Testis (tissue), 3 donors: ENCODE measurements around the gene PEPD. TPM values are rescaled to one million over a fixed set of nuclear protein-coding genes. Genes with fewer than 3 reads are reported as not detected.

Experiments
- DNase-seq: peaks from one replicate; pipeline ENCODE4 v3.0.0-alpha.2; 2019
- H3K27ac ChIP-seq, 2 donors: fragments of 200-600 bp; sonication (generic); one replicate each; pipeline ENCODE4 v1.5.1; 2019
- H3K27me3 ChIP-seq: fragments of 200-600 bp; sonication (generic); one replicate; pipeline ENCODE4 v1.5.1; 2019
- H3K36me3 ChIP-seq: fragments of 200-600 bp; sonication (generic); one replicate; pipeline ENCODE4 v1.5.1; 2017; ENCODE audit warnings: low read depth; ENCODE audit errors: missing control alignments
- H3K4me1 ChIP-seq: fragments of 200-600 bp; sonication (generic); one replicate; pipeline ENCODE4 v1.5.1; 2019
- H3K4me3 ChIP-seq, 2 donors: fragments of 200-600 bp; sonication (generic); one replicate each; pipeline ENCODE4 v1.5.1; 2017 to 2019
- H3K9me3 ChIP-seq: fragments of 200-600 bp; sonication (generic); one replicate; pipeline ENCODE4 v1.5.1; 2017
- CTCF ChIP-seq, 3 experiments: fragments of 450-650 bp in 2 of 3; fragments of 200-600 bp in 1 of 3; sonication (generic) in 1 of 3; IDR thresholded peaks; one replicate each; pipeline ENCODE4 v1.5.1; 2016 to 2019; ENCODE audit warnings: antibody characterized with exemption in 3 of 3, mild to moderate bottlenecking in 2 of 3, moderate library complexity in 1 of 3
- POLR2A ChIP-seq: fragments of 450-650 bp; IDR thresholded peaks from one replicate; pipeline ENCODE4 v1.6.1; 2017; ENCODE audit warnings: antibody characterized with exemption, mild to moderate bottlenecking, moderate library complexity
- WGBS, 2 donors: methylation state at CpG; one replicate each; pipeline ENCODE4 v1.1.5; 2018; 5-methylcytosine and 5-hydroxymethylcytosine counted together
- intact Hi-C: fragments of 100-400 bp; cut with DNase I; formaldehyde crosslinking; loops from one replicate; pipeline ENCODE4 v1.15.1; 2023; ENCODE audit warnings: low total_unique reads
- polyA plus RNA-seq: library from polyadenylated mRNA; stranded (reverse); fragments of 350-450 nt; fragmentation: Illumina TruSeq; extraction: RNeasy Lipid Tissue Mini Kit (QIAGEN cat#74804); gene quantifications from one replicate; pipeline ENCODE4 v1.2.3, GENCODE V29; 2014; ENCODE audit warnings: low read depth, low replicate concordance; ENCODE audit not compliant: insufficient read depth
- total RNA-seq, 2 donors: library from RNA; depleted of rRNA; stranded (reverse); fragments of >200 nt; gene quantifications; one replicate each; pipeline ENCODE4 v1.2.3, GENCODE V29; 2016

The PEPD gene
- total and polyA plus RNA-seq, 3 donors from 2014 or later, result 51.1 to 87.9 (median 58.0) TPM

DNA sequence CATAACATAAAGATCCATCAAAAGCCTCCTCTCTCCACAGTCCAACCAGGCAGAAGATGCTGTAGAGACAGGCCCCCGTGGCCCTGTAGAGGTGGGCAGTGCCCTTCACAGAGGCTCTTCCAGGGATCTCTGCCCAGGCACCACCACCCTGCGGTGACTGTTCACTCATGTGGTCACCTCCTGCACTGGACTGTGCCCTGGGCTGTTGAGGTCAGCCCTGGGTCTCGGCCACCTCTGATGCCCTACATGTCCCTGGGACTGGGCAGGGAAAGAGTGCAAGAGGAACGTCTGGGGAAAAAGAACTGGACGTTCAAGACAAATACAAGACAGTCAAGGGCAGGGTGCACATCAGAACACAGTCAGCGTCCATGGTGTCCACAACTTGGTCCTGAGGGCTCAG lies 22.3 kb downstream of the PEPD start:
- peaks cover 20% of the 10 kb centered on the region for H3K4me1 ChIP-seq
- H3K4me3 ChIP-seq, result no peak overlapping the region
- H3K36me3 ChIP-seq, result no peaks in the 10 kb centered on the region
- H3K9me3 ChIP-seq, result no peaks in the 10 kb centered on the region
- no peak overlapping the region for H3K27ac ChIP-seq
- no peak for DNase-seq
- intact Hi-C loops, result no loop called here
- WGBS, 2 donors, result 72 to 75% methylated on average over 6 of the region's 6 CpGs
- no peak for TF ChIP-seq POLR2A
- H3K27me3 ChIP-seq, result no peaks in the 10 kb centered on the region

DNA sequence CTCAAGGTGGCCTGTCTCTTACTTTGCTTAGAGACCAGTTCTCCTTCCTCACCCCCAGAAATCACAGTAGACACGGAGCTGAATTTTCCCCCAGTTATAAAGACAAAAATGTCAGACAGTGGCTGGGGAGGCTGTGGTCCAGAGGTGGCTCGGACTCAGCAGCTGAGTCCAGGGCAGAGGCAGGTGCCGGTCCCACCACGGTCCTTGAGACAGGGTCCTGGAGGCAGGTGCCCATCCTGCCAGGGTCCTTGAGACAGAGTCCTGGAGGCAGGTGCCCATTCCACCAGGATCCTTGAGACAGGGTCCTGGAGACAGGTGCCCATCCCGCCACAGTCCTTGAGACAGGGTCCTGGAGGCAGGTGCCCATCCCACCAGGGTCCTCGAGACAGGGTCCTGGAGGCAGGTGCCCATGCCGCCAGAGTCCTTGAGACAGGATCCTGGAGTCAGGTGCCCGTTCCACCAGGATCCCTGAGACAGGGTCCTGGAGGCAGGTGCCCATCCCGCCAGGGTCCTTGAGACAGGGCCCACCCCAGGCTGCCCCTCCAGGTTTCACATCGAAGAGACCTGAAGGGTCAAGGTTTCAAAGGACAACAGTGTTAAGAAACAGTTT lies 23.1 kb downstream of the PEPD start:
- peaks cover 16% of the 10 kb centered on the region for H3K4me1 ChIP-seq
- intact Hi-C loops, result no loop called here
- WGBS, 2 donors, result 81 to 91% methylated on average over 8 to 10 of the region's 10 CpGs
- TF ChIP-seq CTCF (IDR thresholded peaks at IDR 0.05) (no peak), POLR2A (no peak)
- DNase-seq, result no peak
- no peak overlapping the region for H3K4me3 ChIP-seq
- H3K9me3 ChIP-seq, result no peaks in the 10 kb centered on the region
- no peaks in the 10 kb centered on the region for H3K27me3 ChIP-seq
- no peak overlapping the region for H3K27ac ChIP-seq
- no peaks in the 10 kb centered on the region for H3K36me3 ChIP-seq

GRCh38 chr19:33497778-33498175 lies 23.8 kb downstream of the PEPD start:
- 91 to 93% methylated on average over 2 to 12 of the region's 12 CpGs for WGBS, 2 donors
- H3K4me3 ChIP-seq, result no peak overlapping the region
- H3K4me1 ChIP-seq, result peaks cover 9% of the 10 kb centered on the region
- no peak overlapping the region for H3K27ac ChIP-seq
- no peaks in the 10 kb centered on the region for H3K36me3 ChIP-seq
- intact Hi-C loops, result no loop called here
- no peaks in the 10 kb centered on the region for H3K9me3 ChIP-seq
- DNase-seq, result no peak
- no peaks in the 10 kb centered on the region for H3K27me3 ChIP-seq
- TF ChIP-seq POLR2A, result no peak
- no peak for TF ChIP-seq CTCF (IDR thresholded peaks at IDR 0.05)

DNA sequence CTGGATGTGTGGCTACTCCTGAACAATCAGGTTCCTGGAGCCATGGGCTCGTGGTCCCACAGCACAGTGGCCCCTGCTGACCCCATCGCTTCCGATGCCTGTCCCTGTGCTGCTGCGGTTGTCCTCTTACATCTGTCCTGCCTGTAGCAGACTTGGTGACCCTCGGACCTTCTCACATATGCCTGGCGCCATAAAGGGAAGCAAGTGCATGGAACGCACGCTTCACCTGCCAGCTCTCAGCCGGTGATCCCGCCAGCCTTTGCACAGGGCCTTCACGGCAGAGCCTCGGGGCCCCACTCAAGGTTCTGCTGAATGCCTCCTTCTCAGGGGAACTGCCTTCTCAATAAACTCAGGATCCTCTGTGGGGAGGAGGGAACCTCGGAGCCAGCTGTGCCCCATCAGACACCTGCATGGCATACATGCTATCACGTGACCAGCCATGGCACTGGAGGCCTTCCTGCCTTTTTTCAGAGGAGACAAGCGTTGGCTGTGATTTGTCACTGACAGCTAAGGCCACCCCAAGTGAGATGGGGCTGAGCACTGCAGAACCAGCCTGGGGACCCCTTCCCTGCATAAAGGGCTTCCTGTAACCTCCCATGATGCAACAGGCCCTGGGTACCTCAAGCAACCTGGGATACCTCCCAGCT lies 24.3 kb downstream of the PEPD start:
- no peaks in the 10 kb centered on the region for H3K36me3 ChIP-seq
- intact Hi-C loops, result no loop called here
- TF ChIP-seq CTCF (IDR thresholded peaks at IDR 0.05) (no peak), POLR2A (no peak)

GRCh38 chr19:33496038-33496895 lies 25.3 kb downstream of the PEPD start:
- peak; percentile 63 for DNase-seq
- no peak for TF ChIP-seq CTCF (IDR thresholded peaks at IDR 0.05)
- Histone ChIP-seq H3K27me3 (no peaks in the 10 kb centered on the region), H3K4me3 (no peak overlapping the region), H3K9me3 (no peaks in the 10 kb centered on the region), H3K36me3 (no peaks in the 10 kb centered on the region), H3K27ac (no peak overlapping the region), H3K4me1 (peaks cover 8% of the 10 kb centered on the region)
- intact Hi-C loops, result no loop called here
- WGBS, 2 donors, result 61 to 69% methylated on average over 24 to 29 of the region's 29 CpGs

More for the DNA sequence above, 24.3 kb downstream of the PEPD start:
- Histone ChIP-seq H3K9me3 (no peaks in the 10 kb centered on the region), H3K4me1 (peaks cover 8% of the 10 kb centered on the region), H3K27me3 (no peaks in the 10 kb centered on the region), H3K4me3 (no peak overlapping the region), H3K27ac (no peak overlapping the region)
- 90 to 92% methylated on average over 13 to 15 of the region's 15 CpGs for WGBS, 2 donors
- DNase-seq, result no peak
